HG03469 (cell line): ENCODE measurements around the gene ITPRIP.

Experiments used
- ATAC-seq: cut with Tn5 transposase; IDR thresholded peaks from one replicate; pipeline ENCODE4 v1.9.1; 2021; ENCODE audit warnings: mild to moderate bottlenecking, moderate library complexity, moderate number of reproducible peaks; ENCODE audit not compliant: unreplicated experiment

The ITPRIP gene

DNA sequence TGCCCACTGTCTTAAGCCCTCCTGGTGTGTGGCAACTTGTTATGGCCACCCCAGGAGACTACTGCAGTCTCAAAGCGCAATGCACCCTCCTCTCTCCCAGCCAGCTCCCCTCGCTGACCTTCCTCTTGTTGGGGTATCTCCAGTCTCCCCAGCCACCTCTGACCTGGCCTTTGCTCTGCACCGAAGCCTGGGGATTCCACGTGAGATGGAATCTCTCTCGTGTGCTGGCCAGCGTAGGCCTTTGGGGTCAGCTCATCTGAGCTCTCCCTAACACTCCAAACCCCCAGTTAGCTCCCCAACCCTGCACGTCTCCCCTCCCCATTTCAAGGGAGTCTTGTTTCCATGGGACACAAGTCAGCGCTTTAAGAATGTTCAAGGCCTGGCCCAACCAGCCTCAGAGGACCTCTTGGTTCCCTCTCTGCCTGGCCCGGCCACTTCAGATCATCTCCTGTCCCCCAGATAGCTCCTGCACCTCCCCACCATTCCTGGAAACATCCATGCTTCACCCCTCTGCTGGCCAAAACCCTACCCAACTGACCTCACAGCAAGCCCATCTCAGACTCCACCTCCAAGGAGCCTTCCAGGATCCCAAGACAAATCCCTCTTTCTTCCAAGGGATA lies 11.2 kb downstream of the ITPRIP start:
- ATAC-seq = no peak

DNA sequence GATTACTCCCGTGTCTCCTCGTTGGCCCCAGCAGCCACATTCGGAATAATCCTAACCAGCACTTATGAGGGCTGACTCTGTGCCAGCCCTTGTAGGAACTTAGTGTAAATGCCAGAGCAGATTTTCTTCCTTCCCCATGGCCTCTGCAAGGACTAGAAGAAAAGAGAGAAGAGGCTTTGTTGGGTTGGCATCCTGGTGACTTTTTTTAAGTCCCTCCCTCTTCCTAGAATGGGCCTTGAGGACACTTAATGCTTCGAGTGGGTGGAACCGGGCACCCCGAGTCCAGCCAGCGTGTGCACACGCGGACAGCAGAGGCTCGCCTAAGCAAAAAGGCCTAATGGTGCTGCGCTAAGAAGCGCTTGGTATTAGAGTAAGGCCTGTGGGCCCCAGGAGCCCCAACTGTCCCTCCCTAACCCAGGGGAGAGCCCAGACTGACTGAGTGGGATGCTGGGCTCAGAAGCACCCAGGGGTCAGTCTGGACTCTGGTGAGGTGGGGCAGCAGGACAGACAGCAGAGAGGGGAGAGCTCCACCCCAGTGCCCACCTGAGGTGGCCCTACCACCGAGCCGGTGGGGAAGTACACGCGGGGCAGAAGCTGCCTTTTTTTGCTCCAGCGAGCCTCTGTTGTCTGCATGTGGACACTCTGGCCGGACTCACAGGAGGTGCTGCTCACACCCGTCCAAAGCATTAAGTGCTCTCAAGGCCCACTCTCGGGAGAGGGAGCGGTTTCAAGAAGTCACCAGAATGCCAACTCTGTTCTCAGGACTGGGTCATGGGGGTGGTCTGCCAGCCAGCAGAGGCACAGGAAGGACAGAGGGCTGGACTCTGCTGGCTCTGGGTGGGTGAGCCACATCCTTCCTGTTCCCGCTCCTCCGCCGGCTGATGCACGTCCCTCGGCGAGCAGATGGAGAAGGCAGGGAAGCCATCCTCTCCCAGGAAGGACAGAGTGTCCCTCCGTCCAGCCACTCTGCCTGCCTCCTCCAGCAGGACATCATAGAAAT lies 12.5 kb downstream of the ITPRIP start:
- ATAC-seq = no peak

GRCh38 chr10:104324931-104325330 lies 13.3 kb downstream of the ITPRIP start:
- ATAC-seq = no peak

GRCh38 chr10:104324221-104324686 lies 14.0 kb downstream of the ITPRIP start:
- no peak for ATAC-seq

DNA sequence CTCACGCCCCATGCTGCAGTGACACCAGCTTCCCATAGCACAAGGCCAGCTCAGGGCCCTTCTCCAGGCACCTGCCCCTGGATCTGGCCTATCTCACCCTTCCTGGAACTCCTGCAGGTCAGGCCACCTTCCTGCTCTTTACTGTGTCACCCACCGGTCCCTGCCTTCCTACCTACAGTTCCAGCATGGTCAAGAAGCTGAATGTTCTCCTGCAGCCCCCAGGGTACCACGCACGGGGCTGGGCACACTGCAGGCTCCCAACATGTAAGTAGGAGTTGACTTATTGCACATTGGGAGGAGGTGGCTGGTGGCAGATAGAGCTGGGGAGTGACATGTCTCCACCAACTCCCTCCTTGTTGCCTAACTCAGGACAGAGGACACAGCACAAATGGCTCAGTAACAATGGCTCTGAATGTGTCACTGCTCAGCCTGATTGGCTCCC lies 14.5 kb downstream of the ITPRIP start:
- ATAC-seq = no peak

GRCh38 chr10:104323085-104323484 lies 15.2 kb downstream of the ITPRIP start:
- ATAC-seq = no peak

DNA sequence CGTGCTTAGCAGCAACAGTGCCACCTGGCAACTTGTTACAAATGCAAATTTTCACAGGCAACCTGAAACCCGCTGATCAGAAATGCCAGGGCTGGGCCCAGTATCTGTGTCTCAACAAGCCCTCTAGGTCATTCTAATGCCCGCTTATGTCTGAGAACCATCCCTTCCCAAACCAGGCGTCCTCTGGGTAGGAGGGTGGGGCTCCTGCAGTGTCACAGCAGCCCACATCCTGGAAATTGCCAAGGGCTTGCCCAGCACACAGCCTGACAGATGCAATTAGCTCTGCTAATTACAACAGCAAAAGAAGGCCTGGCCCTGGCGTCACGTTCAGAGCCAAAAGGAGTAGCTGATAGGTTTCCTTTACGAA lies 15.9 kb downstream of the ITPRIP start:
- ATAC-seq = no peak

GRCh38 chr10:104321725-104322415 lies 16.4 kb downstream of the ITPRIP start:
- no peak for ATAC-seq

DNA sequence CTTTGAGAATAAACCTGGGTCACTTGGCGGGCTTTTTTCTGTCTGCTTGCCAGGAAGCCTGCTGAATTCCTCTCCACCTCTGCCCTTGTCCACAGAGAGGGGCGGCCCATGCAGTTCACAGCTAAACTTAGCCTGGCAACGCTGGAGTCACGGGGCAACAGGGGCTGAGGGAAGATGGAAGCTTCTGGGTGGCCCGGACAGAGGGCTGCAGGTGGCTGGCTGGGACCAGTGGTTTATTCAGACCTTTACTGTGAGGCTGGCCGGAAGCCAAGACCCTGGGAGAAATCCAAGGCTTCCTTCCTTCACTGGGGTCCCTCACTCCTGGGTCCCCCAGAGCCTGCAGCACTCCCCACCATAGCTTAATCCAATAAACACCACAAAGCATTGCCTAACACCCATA lies 17.0 kb downstream of the ITPRIP start:
- no peak for ATAC-seq

DNA sequence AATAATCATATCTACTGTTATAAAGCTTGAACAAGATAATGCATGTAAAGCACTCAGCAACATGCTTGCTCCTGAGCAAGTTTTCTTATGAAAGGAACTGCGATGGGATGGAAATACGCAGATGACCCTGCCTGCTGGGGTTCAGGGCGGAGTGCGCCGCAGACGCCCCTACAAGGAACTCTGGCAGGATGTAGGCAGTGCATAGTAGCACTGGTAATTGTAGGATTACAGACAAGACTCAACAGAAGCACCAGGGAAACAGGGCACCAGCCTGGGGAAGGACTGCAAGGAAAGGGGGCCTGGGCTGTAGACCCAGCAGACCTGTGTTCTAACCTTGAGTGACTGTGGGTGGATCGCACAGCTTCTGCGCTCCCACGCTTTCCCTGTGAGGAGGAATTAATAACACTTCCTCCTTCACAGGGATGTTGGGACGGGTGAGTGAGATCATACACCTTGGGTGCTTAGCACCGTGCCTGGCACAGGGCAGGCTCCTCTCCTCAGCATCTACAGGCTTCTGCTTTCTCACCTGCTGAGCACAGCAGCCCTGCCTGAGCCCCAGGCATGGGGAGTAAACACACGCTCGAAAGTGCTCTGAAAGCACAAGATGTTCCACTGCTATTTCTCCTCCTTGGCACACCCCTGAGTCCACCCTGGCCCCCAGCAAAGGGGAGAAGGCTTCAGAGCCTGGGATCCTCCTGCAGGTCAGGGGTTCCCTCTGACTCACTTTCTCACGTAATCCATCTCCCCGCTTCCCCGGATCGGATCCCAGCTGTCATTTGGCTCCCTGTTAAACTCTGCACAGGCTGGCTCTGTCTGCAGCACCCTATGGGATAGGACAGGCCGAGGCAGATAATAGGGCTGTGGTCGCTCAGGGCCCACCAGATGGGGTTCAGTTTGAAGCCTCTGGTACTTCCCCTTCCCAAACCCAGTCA lies 19.2 kb downstream of the ITPRIP start:
- ATAC-seq = no peak

GRCh38 chr10:104318326-104318725 lies 19.9 kb downstream of the ITPRIP start:
- ATAC-seq = no peak

DNA sequence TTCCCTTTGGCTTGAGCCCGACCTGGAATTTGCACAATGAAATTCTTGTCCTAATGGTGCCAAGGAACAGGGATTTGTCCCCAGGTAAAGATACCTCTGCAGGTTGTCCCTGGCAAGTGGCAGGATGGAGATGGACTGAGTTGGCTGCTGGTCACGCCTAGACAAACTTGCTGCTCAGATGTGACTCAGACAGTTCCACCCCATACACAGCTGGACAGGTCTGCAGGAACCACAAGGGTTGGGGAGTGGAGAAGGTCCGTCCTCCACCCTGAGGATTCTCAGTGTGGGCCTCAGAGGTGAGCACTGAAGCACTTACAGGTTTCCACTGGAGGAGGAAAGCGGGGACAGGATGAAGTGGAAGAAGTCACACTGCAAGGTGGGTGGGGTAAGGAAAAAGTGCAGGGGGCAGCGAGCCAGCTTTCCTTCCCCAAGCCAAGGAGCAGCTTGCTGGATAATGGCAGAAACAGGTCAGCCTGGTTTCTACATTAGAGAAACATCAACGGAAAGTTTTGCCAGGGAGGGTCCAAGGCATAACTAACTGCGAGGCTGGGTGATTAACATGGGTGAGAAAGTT lies 20.5 kb downstream of the ITPRIP start:
- ATAC-seq = no peak

DNA sequence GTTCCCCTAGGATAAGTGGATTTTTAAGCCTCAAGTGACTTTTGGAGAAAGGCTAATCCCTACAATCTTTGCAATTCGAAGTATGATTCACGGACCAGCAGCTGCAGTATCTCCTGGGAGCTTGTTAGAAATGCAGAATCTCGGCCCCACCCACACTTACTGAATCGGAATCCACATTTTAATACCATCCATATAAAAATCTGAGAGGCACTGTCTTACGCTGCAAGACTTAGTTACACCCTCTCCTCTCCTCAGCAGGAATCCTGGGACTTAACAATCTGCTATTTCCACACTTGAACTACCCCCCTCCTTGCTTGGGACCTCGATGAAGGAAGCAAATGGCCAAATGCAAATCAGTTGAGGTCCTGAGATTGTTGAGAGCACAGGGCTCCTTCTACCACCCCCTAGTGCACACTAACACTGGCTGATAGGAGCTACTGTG lies 21.0 kb downstream of the ITPRIP start:
- ATAC-seq = no peak

- ATAC-seq = no peak
Observed at GRCh38 chr10:104316321-104317099, 21.8 kb downstream of the ITPRIP start.

DNA sequence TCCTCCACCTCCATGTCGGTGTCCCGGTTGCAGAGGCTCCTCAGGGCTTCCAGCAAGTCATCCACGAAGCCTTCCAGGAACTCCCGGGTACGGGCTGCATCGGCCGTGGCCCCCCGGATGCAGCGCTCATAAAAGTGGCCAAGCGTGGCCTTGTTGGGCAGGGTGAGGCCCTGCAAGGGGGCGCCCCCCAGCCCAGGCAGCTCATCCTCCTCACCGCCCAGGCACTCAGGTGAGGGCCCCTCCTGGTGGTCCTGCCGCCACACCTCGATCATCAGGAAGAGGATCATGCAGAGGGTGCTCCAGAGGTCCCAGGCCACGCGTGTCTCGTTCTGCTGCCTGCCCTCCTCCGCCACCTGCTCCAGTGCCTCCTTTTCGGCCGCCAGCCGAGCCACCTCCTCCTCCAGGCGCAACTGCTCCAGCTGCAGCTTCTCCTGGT lies 22.8 kb downstream of the ITPRIP start:
- no peak for ATAC-seq

DNA sequence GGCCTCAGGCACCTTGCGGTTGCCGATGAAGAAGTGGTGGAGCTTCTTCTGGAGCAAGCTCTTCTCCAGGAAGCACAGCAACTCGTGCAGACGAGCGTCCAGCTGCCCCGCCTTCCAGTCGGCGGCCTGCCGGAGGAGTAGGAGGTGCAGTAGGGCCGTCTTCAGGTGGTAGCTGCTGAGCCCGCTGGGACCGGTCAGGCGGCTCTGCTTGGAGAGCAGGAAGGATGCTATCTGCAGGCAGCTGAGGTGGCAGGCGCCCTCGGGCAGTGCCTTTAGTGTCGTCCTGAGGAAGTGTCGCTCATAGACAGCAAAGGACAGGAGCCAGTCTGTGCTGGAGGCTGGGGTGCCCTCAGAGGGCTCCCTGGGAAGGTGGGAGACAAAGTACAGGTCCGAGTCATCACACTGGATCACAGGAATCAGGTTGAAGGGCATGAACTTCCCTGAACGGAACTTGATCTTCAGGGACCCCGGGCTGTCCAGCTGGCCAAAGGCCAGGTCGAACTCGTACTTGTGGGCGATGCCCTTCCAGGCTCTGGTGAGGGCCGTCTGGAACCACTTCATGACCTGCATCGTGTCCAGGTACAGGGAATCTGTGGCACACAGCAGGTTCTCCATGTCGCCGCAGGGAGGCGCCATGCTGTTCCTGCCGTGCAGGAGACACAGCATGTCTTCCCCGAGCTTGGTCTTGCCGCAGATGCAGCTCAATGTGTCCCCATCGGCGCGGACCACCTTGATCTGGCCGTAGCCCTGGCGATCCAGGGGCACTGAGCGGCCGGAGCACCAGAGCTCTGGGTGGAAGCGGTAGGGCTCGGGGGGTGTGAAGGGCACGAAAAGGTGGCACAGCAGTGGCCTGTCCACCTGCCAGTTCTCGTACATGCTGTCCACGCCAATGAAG lies 23.4 kb downstream of the ITPRIP start:
- ATAC-seq = no peak

- no peak for ATAC-seq
Observed at GRCh38 chr10:104311184-104311720, 27.0 kb downstream of the ITPRIP start.
